ENCODE results near the gene MTHFD2L.

MTHFD2L gene

GRCh38 chr4:74132944-74133343 lies 25.0 kb upstream of the MTHFD2L start:
- no peak for DNase-seq (ENCODE audit: extremely low read depth, low read depth)
- TF ChIP-seq, protein P1, sequence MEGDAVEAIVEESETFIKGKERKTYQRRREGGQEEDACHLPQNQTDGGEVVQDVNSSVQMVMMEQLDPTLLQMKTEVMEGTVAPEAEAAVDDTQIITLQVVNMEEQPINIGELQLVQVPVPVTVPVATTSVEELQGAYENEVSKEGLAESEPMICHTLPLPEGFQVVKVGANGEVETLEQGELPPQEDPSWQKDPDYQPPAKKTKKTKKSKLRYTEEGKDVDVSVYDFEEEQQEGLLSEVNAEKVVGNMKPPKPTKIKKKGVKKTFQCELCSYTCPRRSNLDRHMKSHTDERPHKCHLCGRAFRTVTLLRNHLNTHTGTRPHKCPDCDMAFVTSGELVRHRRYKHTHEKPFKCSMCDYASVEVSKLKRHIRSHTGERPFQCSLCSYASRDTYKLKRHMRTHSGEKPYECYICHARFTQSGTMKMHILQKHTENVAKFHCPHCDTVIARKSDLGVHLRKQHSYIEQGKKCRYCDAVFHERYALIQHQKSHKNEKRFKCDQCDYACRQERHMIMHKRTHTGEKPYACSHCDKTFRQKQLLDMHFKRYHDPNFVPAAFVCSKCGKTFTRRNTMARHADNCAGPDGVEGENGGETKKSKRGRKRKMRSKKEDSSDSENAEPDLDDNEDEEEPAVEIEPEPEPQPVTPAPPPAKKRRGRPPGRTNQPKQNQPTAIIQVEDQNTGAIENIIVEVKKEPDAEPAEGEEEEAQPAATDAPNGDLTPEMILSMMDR (IDR thresholded peaks at IDR 0.05; ENCODE audit: low read depth, low read length, missing control alignments): no peak
- H3K4me3 ChIP-seq (replicated peaks; ENCODE audit: low read depth, low read length): no peak overlapping the region

GRCh38 chr4:74133786-74134499 lies 24.0 kb upstream of the MTHFD2L start:
- peak; percentile 71 for DNase-seq (ENCODE audit: extremely low read depth, low read depth)
- TF ChIP-seq, protein P1 (IDR thresholded peaks at IDR 0.05; ENCODE audit: low read depth, low read length, missing control alignments): peak; percentile 78
- no peak overlapping the region for H3K4me3 ChIP-seq (replicated peaks; ENCODE audit: low read depth, low read length)

GRCh38 chr4:74134500-74134852 lies 23.4 kb upstream of the MTHFD2L start:
- no peak overlapping the region for H3K4me3 ChIP-seq (replicated peaks; ENCODE audit: low read depth, low read length)
- no peak for DNase-seq (ENCODE audit: extremely low read depth, low read depth)
- TF ChIP-seq, protein P1 (IDR thresholded peaks at IDR 0.05; ENCODE audit: low read depth, low read length, missing control alignments): no peak

GRCh38 chr4:74146581-74147129 lies 11.3 kb upstream of the MTHFD2L start:
- TF ChIP-seq, protein P1 (IDR thresholded peaks at IDR 0.05; ENCODE audit: low read depth, low read length, missing control alignments): no peak

GRCh38 chr4:74148205-74148604 lies 9.7 kb upstream of the MTHFD2L start:
- TF ChIP-seq, protein P1 (IDR thresholded peaks at IDR 0.05; ENCODE audit: low read depth, low read length, missing control alignments): no peak
- no peak overlapping the region for H3K4me3 ChIP-seq (replicated peaks; ENCODE audit: low read depth, low read length)
- DNase-seq (ENCODE audit: extremely low read depth, low read depth): no peak

More at GRCh38 chr4:74146581-74147129, 11.3 kb upstream of the MTHFD2L start:
- no peak for DNase-seq (ENCODE audit: extremely low read depth, low read depth)
- H3K4me3 ChIP-seq (replicated peaks; ENCODE audit: low read depth, low read length): no peak overlapping the region

DNA sequence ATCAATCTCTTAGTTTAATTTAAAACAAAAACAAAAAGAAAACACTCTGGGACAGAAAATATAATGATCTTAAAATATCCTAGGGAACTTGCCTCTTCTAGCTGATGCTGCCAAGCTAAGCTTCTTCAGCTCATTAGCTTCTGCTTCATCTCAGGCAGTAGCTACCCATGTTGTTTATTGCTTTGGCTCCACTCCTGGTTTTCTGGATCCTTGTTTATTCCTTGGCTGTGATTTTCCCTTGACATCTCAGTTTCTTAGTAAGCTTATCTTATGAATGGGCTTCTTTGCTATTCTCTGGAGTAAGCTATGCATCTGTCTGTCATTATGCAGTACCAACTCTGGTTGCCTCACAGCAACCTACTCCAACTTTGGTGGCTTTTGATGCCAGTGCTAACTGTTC lies 5.1 kb upstream of the MTHFD2L start:
- no peak overlapping the region for H3K4me3 ChIP-seq (replicated peaks; ENCODE audit: low read depth, low read length)
- TF ChIP-seq, protein P1 (IDR thresholded peaks at IDR 0.05; ENCODE audit: low read depth, low read length, missing control alignments): no peak
- DNase-seq (ENCODE audit: extremely low read depth, low read depth): no peak

All from HFF-Myc (cell line).